Stimulated activated CD4-positive, alpha-beta T cell treated with anti-CD3 and anti-CD28 coated beads, Interleukin-4, amount 100 ng/mL, for 1 hour (primary cell): Measurements from ENCODE around the gene PIGA.
"Not testable (repeated sequence)": the region's sequence is repeated elsewhere in the genome, so short reads cannot be mapped to it uniquely, and the experiment has no call there.

Source experiments
- DNase-seq: peaks from one replicate; pipeline ENCODE4 v3.0.0-alpha.2; 2020

The PIGA gene

GRCh38 chrX:15320297-15320696, 15.0 kb downstream of the PIGA start:
- DNase-seq, result no peak

DNA sequence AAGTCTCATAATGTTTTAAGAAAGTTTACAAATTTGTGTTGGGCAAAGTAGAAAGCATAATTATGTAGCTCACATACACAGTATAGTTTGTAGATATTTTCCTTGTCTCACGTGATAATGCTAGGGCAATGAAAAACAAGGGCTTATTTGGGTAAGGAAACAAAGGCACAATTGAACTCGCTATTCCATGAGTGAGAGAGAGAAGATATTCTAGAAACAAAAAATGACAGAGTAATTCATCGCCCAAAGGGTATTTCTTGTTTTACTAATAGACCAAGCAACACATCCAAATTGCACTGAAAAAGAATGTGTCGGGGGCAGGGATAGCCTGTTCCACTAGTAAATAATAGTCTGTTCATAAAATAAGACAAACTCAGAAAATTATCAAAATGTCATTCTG, 16.2 kb downstream of the PIGA start:
- no peak for DNase-seq

- DNase-seq, result no peak
Measured at GRCh38 chrX:15315509-15315908, 19.8 kb downstream of the PIGA start, which contains the start of gene ASB11. ASB11 (minus strand) TSS chrX:15315640; CDS start chrX:15315605, 35 bp downstream.

DNA sequence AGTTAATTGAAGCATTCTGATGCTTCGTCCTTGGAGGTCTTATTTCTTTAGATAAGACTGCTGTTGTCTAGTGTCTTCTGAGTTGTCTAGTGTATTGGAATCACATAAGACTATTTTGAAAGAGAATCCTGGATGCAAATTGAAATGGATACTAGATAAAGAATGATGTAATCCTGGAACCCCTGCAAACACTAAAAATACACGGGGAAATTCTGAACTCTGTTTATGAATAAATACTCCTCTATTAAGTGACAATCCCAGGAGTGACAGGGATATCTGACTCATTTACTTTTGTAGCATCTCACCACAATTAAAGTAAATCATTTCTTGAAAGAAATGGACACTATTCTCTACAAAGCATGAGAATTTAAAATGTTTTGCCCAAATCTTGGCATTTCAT, 20.9 kb downstream of the PIGA start:
- no peak for DNase-seq

- no peak for DNase-seq
Measured at GRCh38 chrX:15311119-15311518, 24.2 kb downstream of the PIGA start.

DNA sequence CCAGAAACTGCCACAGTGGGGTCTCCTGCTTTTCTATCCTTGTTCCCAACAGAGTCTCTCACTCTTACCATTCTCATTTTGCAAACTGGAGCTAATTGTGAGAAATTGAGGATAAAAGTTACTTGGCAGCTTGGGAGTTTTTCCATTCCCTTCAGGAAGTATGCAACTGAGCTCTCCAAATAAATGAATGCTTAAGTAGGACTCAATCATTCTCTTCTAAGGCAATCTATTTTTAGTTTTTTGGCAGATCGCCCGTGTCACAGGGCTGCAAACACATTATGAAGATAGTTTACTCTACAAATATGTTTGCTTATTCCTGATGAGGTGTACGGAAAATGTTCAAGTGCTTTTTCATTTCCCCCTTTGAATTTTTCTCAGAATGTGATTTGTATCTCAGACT, 25.2 kb downstream of the PIGA start:
- DNase-seq, result no peak

- not testable (repeated sequence) for DNase-seq
Measured at GRCh38 chrX:15305899-15306298, 29.4 kb downstream of the PIGA start.

- no peak for DNase-seq
Measured at GRCh38 chrX:15301924-15302323, 33.4 kb downstream of the PIGA start.

DNA sequence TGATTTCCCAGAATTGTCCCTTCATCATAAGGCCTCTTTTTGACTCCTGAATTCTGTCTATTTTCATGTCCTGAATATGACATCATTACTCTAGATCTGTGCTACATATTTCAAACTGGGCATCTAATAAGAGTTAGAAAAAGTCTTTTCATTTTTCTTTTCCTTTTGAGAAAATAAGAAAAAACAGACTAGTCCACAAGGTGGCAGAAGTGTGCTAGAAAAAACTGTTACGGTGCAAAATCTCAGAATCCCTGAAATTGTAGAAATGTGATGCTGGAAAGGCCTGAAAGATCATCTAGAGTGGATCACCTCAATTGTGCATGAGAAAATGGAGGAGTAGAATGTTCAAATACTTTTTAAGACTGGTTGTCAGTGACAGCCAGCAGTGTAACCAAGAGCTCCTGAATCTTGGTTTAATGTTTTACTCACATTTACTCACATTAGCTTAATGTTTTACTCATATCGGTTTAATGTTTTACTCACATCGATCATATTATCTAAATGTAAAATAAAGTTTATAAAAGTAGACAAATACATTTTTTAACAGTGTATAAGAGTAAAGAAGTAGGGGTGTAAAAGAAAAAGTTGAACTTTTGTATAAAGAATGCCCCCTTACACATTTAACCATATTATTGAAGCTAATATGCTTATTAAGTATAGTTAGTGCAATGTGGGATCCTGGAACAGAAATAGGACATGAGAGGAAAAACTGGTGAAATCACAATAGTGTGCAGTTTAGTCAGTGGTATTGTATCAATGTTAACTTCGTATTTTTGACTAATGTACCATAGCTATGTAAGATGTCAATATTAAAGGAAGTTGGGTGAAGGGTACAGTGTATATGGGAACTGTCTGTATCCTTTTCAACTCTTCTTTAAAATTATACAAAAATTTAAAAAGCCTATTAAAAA, 35.1 kb downstream of the PIGA start:
- DNase-seq, result no peak

- DNase-seq, result no peak
Measured at GRCh38 chrX:15298780-15299179, 36.5 kb downstream of the PIGA start.

- no peak for DNase-seq
Measured at GRCh38 chrX:15298201-15298600, 37.1 kb downstream of the PIGA start.

GRCh38 chrX:15293451-15293850, 41.9 kb downstream of the PIGA start:
- no peak for DNase-seq

DNA sequence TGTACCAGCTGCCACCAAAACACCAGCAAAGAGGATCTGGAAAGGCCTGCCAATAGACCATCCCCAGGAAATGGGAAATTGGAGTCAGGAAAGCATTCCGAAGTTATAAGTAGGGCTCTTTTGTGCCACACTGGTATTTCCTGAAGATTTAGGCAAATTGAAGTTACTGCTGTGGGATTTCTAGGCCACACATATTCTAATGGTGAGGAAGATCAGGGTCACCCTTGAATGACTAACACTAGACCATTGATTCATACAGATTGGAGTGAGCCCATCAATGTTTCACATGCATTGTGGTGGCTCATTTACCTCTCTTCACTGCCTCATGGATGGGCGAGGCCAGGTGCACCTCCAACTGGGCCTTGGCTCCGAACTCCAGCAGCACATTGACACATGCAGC, 42.5 kb downstream of the PIGA start:
- DNase-seq, result no peak

DNA sequence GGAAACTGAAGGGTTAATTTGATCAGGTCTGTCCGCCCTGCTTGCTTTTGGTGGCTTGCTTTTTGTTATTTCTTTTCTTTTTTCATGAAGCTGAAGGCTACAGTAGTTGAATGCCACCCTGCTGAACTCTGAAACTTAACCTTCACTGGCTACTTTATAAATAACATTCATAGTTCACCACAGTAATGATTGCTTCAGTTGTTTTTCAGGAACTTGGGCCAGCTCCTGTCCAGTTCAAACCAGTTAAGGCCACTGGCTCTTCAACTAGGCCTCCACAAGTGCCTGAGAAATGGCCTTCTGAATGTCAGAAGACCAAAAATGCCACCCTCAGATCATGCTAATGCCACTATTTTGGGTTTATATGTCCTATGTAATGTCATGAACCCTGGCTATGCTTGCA, 57.7 kb downstream of the PIGA start:
- DNase-seq, result no peak

- no peak for DNase-seq
Measured at GRCh38 chrX:15274946-15275345, 60.4 kb downstream of the PIGA start.

DNA sequence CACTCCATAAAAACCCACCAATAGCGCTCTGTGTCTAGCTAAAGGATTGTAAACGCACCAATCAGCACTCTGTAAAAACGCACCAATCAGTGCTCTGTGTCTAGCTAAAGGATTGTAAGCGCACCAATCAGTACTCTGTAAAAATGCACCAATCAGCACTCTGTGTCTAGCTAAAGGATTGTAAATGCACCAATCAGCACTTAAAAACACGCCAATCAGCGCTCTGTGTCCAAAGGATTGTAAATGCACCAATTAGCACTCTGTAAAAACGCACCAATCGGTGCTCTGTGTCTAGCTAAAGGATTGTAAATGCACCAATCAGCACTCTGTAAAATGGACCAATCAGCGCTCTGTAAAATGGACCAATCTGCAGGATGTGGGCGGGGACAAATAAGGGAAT, 62.0 kb downstream of the PIGA start:
- not testable (repeated sequence) for DNase-seq

DNA sequence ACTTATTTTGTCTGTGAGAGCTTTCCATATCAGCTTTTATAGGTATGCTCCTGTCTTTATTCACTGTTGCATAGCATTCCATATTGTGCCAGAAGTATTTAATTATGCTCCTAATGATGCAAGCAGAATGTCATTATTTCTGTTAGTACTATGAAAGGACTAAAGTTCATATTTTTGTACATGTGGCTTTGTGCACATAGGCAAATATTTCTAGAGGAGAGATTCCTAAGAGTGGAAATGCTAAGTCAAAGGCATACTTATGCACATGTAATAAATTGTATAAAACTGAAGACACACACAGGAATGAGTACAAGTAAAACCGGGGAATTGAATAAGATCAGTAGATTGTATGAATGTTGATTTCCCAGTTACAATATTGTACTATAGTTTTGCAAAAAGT, 63.6 kb downstream of the PIGA start:
- no peak for DNase-seq

DNA sequence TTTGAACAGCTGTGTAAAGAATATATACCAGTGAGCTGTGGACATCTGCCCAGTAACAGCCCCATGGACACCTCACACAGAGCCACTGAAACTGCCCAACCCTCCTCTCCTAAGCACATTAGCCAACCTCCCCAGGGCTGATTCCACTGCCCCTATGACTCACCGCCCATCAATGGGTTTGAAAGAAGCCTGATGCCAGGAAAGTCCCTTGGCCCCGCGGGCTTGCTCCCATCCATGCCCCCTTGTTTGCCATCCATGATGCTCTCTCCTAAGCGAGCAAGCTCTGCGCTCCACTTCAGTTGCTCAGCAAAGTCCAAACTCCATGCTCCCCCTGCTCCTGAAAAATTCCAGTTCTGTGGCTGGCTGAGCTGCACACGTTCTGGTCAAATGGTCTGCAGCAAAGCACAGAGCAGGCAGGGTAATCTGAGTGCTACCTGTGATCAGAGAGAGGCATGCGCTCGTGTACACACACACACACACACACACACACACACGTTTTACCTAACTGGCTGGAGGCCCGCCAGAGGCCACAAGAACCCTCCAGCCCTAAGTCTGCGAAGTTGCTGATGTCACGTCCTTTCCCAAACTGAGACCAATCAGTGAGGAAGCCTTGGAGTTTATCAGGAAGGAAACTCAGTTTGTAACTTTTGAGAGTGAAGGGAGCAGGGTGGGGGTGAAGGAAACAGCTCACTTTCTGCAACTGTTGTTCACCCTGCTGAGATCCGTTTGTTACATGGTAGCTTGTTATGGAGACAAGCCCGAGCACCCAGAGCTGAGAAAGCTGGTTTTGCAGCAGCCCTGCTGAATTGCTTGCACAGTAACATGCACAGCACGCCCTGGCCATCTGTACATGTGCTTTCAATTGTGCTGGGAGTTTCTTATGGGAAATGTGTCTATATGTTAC, 65.5 kb downstream of the PIGA start, which contains the start of gene ASB9:
Gene ASB9, minus strand, starts transcription at position 466 of the 904 bp plus-strand sequence. Its CDS starts 209 bp downstream, at position 257.
- DNase-seq, result no peak
